ENCODE results near the gene PPFIBP1.
"Not testable (repeated sequence)": the region's sequence is repeated elsewhere in the genome, so short reads cannot be mapped to it uniquely, and the experiment has no call there.

PPFIBP1 gene

GRCh38 chr12:27627853-27628469 is 104.0 kb downstream of the PPFIBP1 start:
- DNase-seq (ENCODE audit: low read depth), result not testable (repeated sequence)

- not testable (repeated sequence) for DNase-seq (ENCODE audit: low read depth)
Measured at GRCh38 chr12:27630219-27630618, 106.2 kb downstream of the PPFIBP1 start.

- DNase-seq (ENCODE audit: low read depth), result no peak
Measured at GRCh38 chr12:27631365-27631764, 107.4 kb downstream of the PPFIBP1 start.

- DNase-seq (ENCODE audit: low read depth), result no peak
Measured at GRCh38 chr12:27631813-27632491, 107.9 kb downstream of the PPFIBP1 start.

- no peak for DNase-seq (ENCODE audit: low read depth)
Measured at GRCh38 chr12:27635349-27635972, 111.5 kb downstream of the PPFIBP1 start.

- DNase-seq (ENCODE audit: low read depth), result not testable (repeated sequence)
Measured at GRCh38 chr12:27636569-27636968, 112.6 kb downstream of the PPFIBP1 start.

GRCh38 chr12:27637524-27637923 is 113.5 kb downstream of the PPFIBP1 start:
- no peak for DNase-seq (ENCODE audit: low read depth)

- no peak for DNase-seq (ENCODE audit: low read depth)
Measured at GRCh38 chr12:27639265-27639664, 115.3 kb downstream of the PPFIBP1 start.

GRCh38 chr12:27640566-27641200 is 116.7 kb downstream of the PPFIBP1 start:
- not testable (repeated sequence) for DNase-seq (ENCODE audit: low read depth)

GRCh38 chr12:27642361-27642760 is 118.4 kb downstream of the PPFIBP1 start:
- DNase-seq (ENCODE audit: low read depth), result not testable (repeated sequence)

- not testable (repeated sequence) for DNase-seq (ENCODE audit: low read depth)
Measured at GRCh38 chr12:27642892-27643291, 118.9 kb downstream of the PPFIBP1 start.

- DNase-seq (ENCODE audit: low read depth), result no peak
Measured at GRCh38 chr12:27644158-27644845, 120.3 kb downstream of the PPFIBP1 start.

GRCh38 chr12:27645671-27646070 is 121.7 kb downstream of the PPFIBP1 start:
- no peak for DNase-seq (ENCODE audit: low read depth)

GRCh38 chr12:27646149-27646548 is 122.1 kb downstream of the PPFIBP1 start:
- DNase-seq (ENCODE audit: low read depth), result no peak

GRCh38 chr12:27650011-27650410 is 126.0 kb downstream of the PPFIBP1 start:
- no peak for DNase-seq (ENCODE audit: low read depth)

GRCh38 chr12:27651201-27651600 is 127.2 kb downstream of the PPFIBP1 start:
- no peak for DNase-seq (ENCODE audit: low read depth)

GRCh38 chr12:27652174-27652763 is 128.3 kb downstream of the PPFIBP1 start:
- peak; percentile 72 for DNase-seq (ENCODE audit: low read depth)

GRCh38 chr12:27653661-27654060 is 129.7 kb downstream of the PPFIBP1 start:
- no peak for DNase-seq (ENCODE audit: low read depth)

- DNase-seq (ENCODE audit: low read depth), result not testable (repeated sequence)
Measured at GRCh38 chr12:27655476-27655875, 131.5 kb downstream of the PPFIBP1 start.

- DNase-seq (ENCODE audit: low read depth), result no peak
Measured at GRCh38 chr12:27657296-27657695, 133.3 kb downstream of the PPFIBP1 start.

- no peak for DNase-seq (ENCODE audit: low read depth)
Measured at GRCh38 chr12:27665704-27666103, 141.7 kb downstream of the PPFIBP1 start.

- no peak for DNase-seq (ENCODE audit: low read depth)
Measured at GRCh38 chr12:27666510-27666909, 142.5 kb downstream of the PPFIBP1 start.

All from HS-27A (cell line).